Caco-2 (cell line): Measurements from ENCODE around the gene TMEM115. TPM values are rescaled to one million over a fixed set of nuclear protein-coding genes. Genes with fewer than 3 reads are reported as not detected.

Experiments
- BruUV-seq: library from RNA; stranded (reverse); fragments of 400-500 nt; replicated peaks from 2 replicates; lab custom pipeline; 2021; lab: Mats Ljungman, UMichigan
- CTCF ChIA-PET: fragments of 300-600 bp; sonication (Branson Sonifier 250); formaldehyde crosslinking; loops from one replicate; lab custom pipeline; 2022; ENCODE audit warnings: antibody characterized with exemption; lab: Charles Lee
- POLR2A ChIA-PET: fragments of 300-600 bp; sonication (Branson Sonifier 250); formaldehyde crosslinking; loops from one replicate; lab custom pipeline; 2022; ENCODE audit warnings: antibody characterized with exemption; lab: Charles Lee
- DNase-seq, 2 experiments: peaks; one replicate each; pipeline versions ENCODE4 v3.0.0 to v3.0.0-alpha.2; 2020 to 2022
- H3K27me3 ChIP-seq: replicated peaks from 2 replicates; pipeline ENCODE4 v1.6.0; 2011; ENCODE audit warnings: low read length; ENCODE audit not compliant: control insufficient read depth, insufficient read depth
- H3K36me3 ChIP-seq: 2 replicates; pipeline ENCODE4 v1.5.1; 2011; ENCODE audit warnings: low read length; ENCODE audit not compliant: control insufficient read depth, insufficient read depth
- H3K4me1 ChIP-seq: fragments of 250-450 bp; sonication (Bioruptor Pico); 2 replicates; pipeline ENCODE4 v1.5.1; 2020; ENCODE audit warnings: mild to moderate bottlenecking
- H3K4me3 ChIP-seq: 2 replicates; pipeline ENCODE4 v1.5.1; 2011; ENCODE audit warnings: low read depth, mild to moderate bottlenecking, control low read depth, low read length
- H3K9me3 ChIP-seq: fragments of 250-450 bp; sonication (Bioruptor Pico); 2 replicates; pipeline ENCODE4 v1.5.1; 2020; ENCODE audit warnings: mild to moderate bottlenecking, moderate library complexity
- H3K27ac Mint-ChIP-seq: one replicate; pipeline ENCODE4 v1.8.0; 2022; ENCODE audit warnings: mixed read lengths; ENCODE audit not compliant: unreplicated experiment
- H3K27me3 Mint-ChIP-seq: one replicate; pipeline ENCODE4 v1.8.0; 2022; ENCODE audit warnings: mixed read lengths; ENCODE audit not compliant: insufficient read depth, unreplicated experiment
- H3K36me3 Mint-ChIP-seq: one replicate; pipeline ENCODE4 v1.8.0; 2022; ENCODE audit warnings: mild to moderate bottlenecking, mixed read lengths; ENCODE audit not compliant: insufficient read depth, unreplicated experiment
- H3K4me1 Mint-ChIP-seq: one replicate; pipeline ENCODE4 v1.8.0; 2022; ENCODE audit warnings: low read depth, mixed read lengths; ENCODE audit not compliant: unreplicated experiment
- H3K4me3 Mint-ChIP-seq: one replicate; pipeline ENCODE4 v1.8.0; 2022; ENCODE audit warnings: mild to moderate bottlenecking, moderate library complexity, mixed read lengths; ENCODE audit not compliant: unreplicated experiment
- H3K9me3 Mint-ChIP-seq: one replicate; pipeline ENCODE4 v1.8.0; 2022; ENCODE audit warnings: mixed read lengths; ENCODE audit not compliant: unreplicated experiment
- intact Hi-C: fragments of 100-400 bp; cut with micrococcal nuclease; formaldehyde crosslinking; loops from one replicate; pipeline ENCODE4 v1.10.0; 2022; ENCODE audit not compliant: unreplicated experiment
- total RNA-seq: library from RNA; stranded (reverse); gene quantifications from 2 replicates; pipeline ENCODE4 v1.2.3, GENCODE V29; 2022
- TF ChIP-seq, protein P1 (sequence below), 2 experiments: fragments of 200-600 bp in 1 of 2; IDR thresholded peaks; 1 replicate in 1 of 2; 2 replicates in 1 of 2; pipeline versions ENCODE4 v1.5.1 to v1.8.0; 2011 to 2022; ENCODE audit warnings: antibody characterized with exemption in 1 of 2, control low read depth in 1 of 2, inconsistent platforms in 1 of 2, low read depth in 1 of 2, low read length in 1 of 2, mild to moderate bottlenecking in 1 of 2, moderate library complexity in 1 of 2; ENCODE audit not compliant: insufficient read depth in 1 of 2, severe bottlenecking in 1 of 2, unreplicated experiment in 1 of 2

The TMEM115 gene
- total RNA-seq, 1 experiment from 2014 or later = 23.9 TPM

- ChIA-PET POLR2A (interaction anchor here (0.6 kb wide), 1 partner anchor 13 kb away, joined by 3 read pairs; no protein-coding TSS in a partner anchor), CTCF (interaction anchor here (0.5 to 2.3 kb wide), 5 partner anchors 12 to 87 kb away, joined by 4 to 12 read pairs (median 7); partner anchors contain the start of genes HYAL1, HYAL3, IFRD2 and NAA80)
- no peak overlapping the region for H3K4me3 Mint-ChIP-seq
- H3K9me3 Mint-ChIP-seq = no peaks in the 10 kb centered on the region
- Histone ChIP-seq H3K9me3 (no peaks in the 10 kb centered on the region), H3K4me3 (no peak overlapping the region), H3K4me1 (peaks cover 22% of the 10 kb centered on the region), H3K36me3 (peaks cover 2% of the 10 kb centered on the region), H3K27me3 (no peaks in the 10 kb centered on the region)
- no peaks in the 10 kb centered on the region for H3K4me1 Mint-ChIP-seq
- no peaks in the 10 kb centered on the region for H3K27me3 Mint-ChIP-seq
- peak; percentile 84 to 88 for DNase-seq
- peaks cover 34% of the 10 kb centered on the region for H3K36me3 Mint-ChIP-seq
- TF ChIP-seq, protein P1, sequence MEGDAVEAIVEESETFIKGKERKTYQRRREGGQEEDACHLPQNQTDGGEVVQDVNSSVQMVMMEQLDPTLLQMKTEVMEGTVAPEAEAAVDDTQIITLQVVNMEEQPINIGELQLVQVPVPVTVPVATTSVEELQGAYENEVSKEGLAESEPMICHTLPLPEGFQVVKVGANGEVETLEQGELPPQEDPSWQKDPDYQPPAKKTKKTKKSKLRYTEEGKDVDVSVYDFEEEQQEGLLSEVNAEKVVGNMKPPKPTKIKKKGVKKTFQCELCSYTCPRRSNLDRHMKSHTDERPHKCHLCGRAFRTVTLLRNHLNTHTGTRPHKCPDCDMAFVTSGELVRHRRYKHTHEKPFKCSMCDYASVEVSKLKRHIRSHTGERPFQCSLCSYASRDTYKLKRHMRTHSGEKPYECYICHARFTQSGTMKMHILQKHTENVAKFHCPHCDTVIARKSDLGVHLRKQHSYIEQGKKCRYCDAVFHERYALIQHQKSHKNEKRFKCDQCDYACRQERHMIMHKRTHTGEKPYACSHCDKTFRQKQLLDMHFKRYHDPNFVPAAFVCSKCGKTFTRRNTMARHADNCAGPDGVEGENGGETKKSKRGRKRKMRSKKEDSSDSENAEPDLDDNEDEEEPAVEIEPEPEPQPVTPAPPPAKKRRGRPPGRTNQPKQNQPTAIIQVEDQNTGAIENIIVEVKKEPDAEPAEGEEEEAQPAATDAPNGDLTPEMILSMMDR (IDR thresholded peaks at IDR 0.05; ENCODE audit: insufficient read depth in 1 of 2, low read depth in 1 of 2, low read length in 1 of 2, severe bottlenecking in 1 of 2, unreplicated experiment in 1 of 2) = peak; percentile 88 to 94
- intact Hi-C loops = loop anchor here (1.0 to 2.0 kb wide), 3 partner anchors 50 to 98 kb away; no protein-coding TSS in a partner anchor
- H3K27ac Mint-ChIP-seq = no peak overlapping the region
- BruUV-seq = no TSS peak
Measured at GRCh38 chr3:50324351-50325112, 34.8 kb downstream of the TMEM115 start.

DNA sequence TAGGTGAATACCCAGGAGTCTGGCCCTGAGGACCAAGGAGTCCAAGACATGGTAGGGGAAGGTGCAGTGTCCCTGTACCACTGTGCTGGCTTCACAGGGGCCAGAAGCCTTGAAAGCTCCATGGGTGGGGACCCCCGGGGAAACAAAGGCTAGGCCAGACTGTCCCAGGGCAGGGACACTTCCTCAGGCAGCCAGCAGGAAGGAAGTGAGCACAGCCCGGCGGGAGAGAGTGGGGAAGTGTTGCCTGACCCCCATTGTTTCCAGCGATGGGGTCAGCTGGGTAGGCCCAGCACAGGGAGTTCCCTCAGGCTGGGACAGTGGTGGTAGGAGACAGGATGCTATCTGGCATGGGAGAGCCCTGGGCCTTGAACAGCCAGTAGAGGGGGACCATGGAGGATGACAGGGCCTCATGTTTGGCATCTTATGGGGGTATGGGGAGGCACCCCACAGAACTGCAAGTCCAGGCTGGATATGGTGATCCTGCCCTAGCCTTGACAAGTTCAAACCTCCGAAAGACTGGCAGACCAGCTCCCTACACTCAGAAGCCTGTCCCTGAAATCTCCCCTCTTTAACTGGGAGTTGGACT, 35.6 kb downstream of the TMEM115 start:
- H3K4me3 ChIP-seq = no peak overlapping the region
- no peak for DNase-seq
- peak overlapping the region; percentile 96 for H3K27ac Mint-ChIP-seq
- no peaks in the 10 kb centered on the region for H3K4me1 Mint-ChIP-seq
- no peaks in the 10 kb centered on the region for H3K9me3 ChIP-seq
- no peaks in the 10 kb centered on the region for H3K9me3 Mint-ChIP-seq
- BruUV-seq = no TSS peak
- H3K36me3 ChIP-seq = peaks cover 4% of the 10 kb centered on the region
- ChIA-PET CTCF (interaction anchor here (0.5 to 2.3 kb wide), 6 partner anchors 13 to 90 kb away, joined by 4 to 12 read pairs (median 6); partner anchors contain the start of genes HYAL1, HYAL3, IFRD2 and NAA80), POLR2A (no interaction called here)
- TF ChIP-seq, protein P1 (IDR thresholded peaks at IDR 0.05; ENCODE audit: insufficient read depth in 1 of 2, low read depth in 1 of 2, low read length in 1 of 2, severe bottlenecking in 1 of 2, unreplicated experiment in 1 of 2) = no peak
- H3K4me1 ChIP-seq = peaks cover 22% of the 10 kb centered on the region
- H3K4me3 Mint-ChIP-seq = no peak overlapping the region
- H3K27me3 ChIP-seq = no peaks in the 10 kb centered on the region
- intact Hi-C loops = loop anchor here (1.0 to 2.0 kb wide), 3 partner anchors 49 to 97 kb away; no protein-coding TSS in a partner anchor
- no peaks in the 10 kb centered on the region for H3K27me3 Mint-ChIP-seq
- peaks cover 42% of the 10 kb centered on the region for H3K36me3 Mint-ChIP-seq

GRCh38 chr3:50323092-50323600, 36.2 kb downstream of the TMEM115 start:
- ChIA-PET CTCF (interaction anchor here (2.2 to 2.3 kb wide), 2 partner anchors 14 to 20 kb away, joined by 11 to 12 read pairs; partner anchors contain the start of gene HYAL1), POLR2A (no interaction called here)
- Mint-ChIP-seq H3K27me3 (no peaks in the 10 kb centered on the region), H3K36me3 (peaks cover 42% of the 10 kb centered on the region), H3K9me3 (no peaks in the 10 kb centered on the region), H3K4me1 (no peaks in the 10 kb centered on the region), H3K27ac (peak overlapping the region; percentile 96), H3K4me3 (no peak overlapping the region)
- no peak overlapping the region for H3K4me3 ChIP-seq
- TF ChIP-seq, protein P1 (IDR thresholded peaks at IDR 0.05; ENCODE audit: insufficient read depth in 1 of 2, low read depth in 1 of 2, low read length in 1 of 2, severe bottlenecking in 1 of 2, unreplicated experiment in 1 of 2) = no peak
- peaks cover 4% of the 10 kb centered on the region for H3K36me3 ChIP-seq
- no peaks in the 10 kb centered on the region for H3K27me3 ChIP-seq
- H3K4me1 ChIP-seq = peaks cover 22% of the 10 kb centered on the region
- BruUV-seq = no TSS peak
- intact Hi-C loops = no loop called here
- DNase-seq = no peak
- H3K9me3 ChIP-seq = no peaks in the 10 kb centered on the region
